H9 (cell line): Measurements from ENCODE around the gene NLRX1. TPM values are rescaled to one million over a fixed set of nuclear protein-coding genes. Genes with fewer than 3 reads are reported as not detected.

ENCODE experiments used
- DNase-seq: peaks from one replicate; pipeline ENCODE4 v3.0.0-alpha.2; 2017
- H2AFZ ChIP-seq: one replicate; pipeline ENCODE4 v1.6.1; 2013; ENCODE audit warnings: mild to moderate bottlenecking, low read length, control low read depth, moderate library complexity
- H2AK5ac ChIP-seq: 2 replicates; pipeline ENCODE4 v1.6.1; 2013; ENCODE audit warnings: low read length, control low read depth, mixed read lengths; ENCODE audit not compliant: insufficient read length
- H2BK120ac ChIP-seq: one replicate; pipeline ENCODE4 v1.6.1; 2013; ENCODE audit warnings: low read depth, mild to moderate bottlenecking, low read length, control low read depth, inconsistent platforms; ENCODE audit not compliant: poor library complexity, severe bottlenecking
- H2BK12ac ChIP-seq: 2 replicates; pipeline ENCODE4 v1.6.1; 2013; ENCODE audit warnings: low read length, control low read depth, mixed read lengths, low read depth; ENCODE audit not compliant: insufficient read length
- H2BK15ac ChIP-seq: 2 replicates; pipeline ENCODE4 v1.6.1; 2013; ENCODE audit warnings: low read depth, low read length, control low read depth
- H2BK20ac ChIP-seq: one replicate; pipeline ENCODE4 v1.6.1; 2013; ENCODE audit warnings: low read depth, mild to moderate bottlenecking, low read length, control low read depth, inconsistent platforms; ENCODE audit not compliant: poor library complexity, severe bottlenecking
- H2BK5ac ChIP-seq: 2 replicates; pipeline ENCODE4 v1.6.1; 2013; ENCODE audit warnings: low read length, control low read depth, mixed read lengths; ENCODE audit not compliant: insufficient read length
- H3K14ac ChIP-seq: 2 replicates; pipeline ENCODE4 v1.6.1; 2013; ENCODE audit warnings: low read length, control low read depth; ENCODE audit not compliant: insufficient read depth
- H3K18ac ChIP-seq: 2 replicates; pipeline ENCODE4 v1.6.1; 2013; ENCODE audit warnings: low read depth, mild to moderate bottlenecking, mixed read lengths, low read length, control low read depth; ENCODE audit not compliant: insufficient read length
- H3K23ac ChIP-seq: 2 replicates; pipeline ENCODE4 v1.6.1; 2013; ENCODE audit warnings: low read length, control low read depth, mixed read lengths, low read depth; ENCODE audit not compliant: insufficient read length
- H3K23me2 ChIP-seq: 2 replicates; pipeline ENCODE4 v1.6.1; 2013; ENCODE audit warnings: low read depth, mild to moderate bottlenecking, mixed read lengths, low read length, control low read depth; ENCODE audit not compliant: insufficient read length, poor library complexity, severe bottlenecking
- H3K27ac ChIP-seq: 2 replicates; pipeline ENCODE4 v1.5.1; 2013; ENCODE audit warnings: low read length, control low read depth, mixed read lengths, low read depth; ENCODE audit not compliant: insufficient read length
- H3K27me3 ChIP-seq: 2 replicates; pipeline ENCODE4 v1.6.1; 2013; ENCODE audit warnings: low read length, control low read depth, inconsistent platforms; ENCODE audit not compliant: insufficient read depth
- H3K4ac ChIP-seq: 2 replicates; pipeline ENCODE4 v1.6.1; 2013; ENCODE audit warnings: low read depth, mild to moderate bottlenecking, control low read depth, inconsistent platforms, low read length, moderate library complexity
- H3K4me1 ChIP-seq: 2 replicates; pipeline ENCODE4 v1.6.1; 2013; ENCODE audit warnings: low read length, control low read depth, inconsistent platforms; ENCODE audit not compliant: insufficient read depth
- H3K4me2 ChIP-seq: 2 replicates; pipeline ENCODE4 v1.6.1; 2013; ENCODE audit warnings: low read length, control low read depth, mixed read lengths; ENCODE audit not compliant: insufficient read length, insufficient read depth
- H3K56ac ChIP-seq: 2 replicates; pipeline ENCODE4 v1.6.1; 2013; ENCODE audit warnings: low read depth, mild to moderate bottlenecking, mixed read lengths, low read length, control low read depth; ENCODE audit not compliant: insufficient read length
- H3K79me1 ChIP-seq: 2 replicates; pipeline ENCODE4 v1.6.1; 2013; ENCODE audit warnings: low read depth, mild to moderate bottlenecking, moderate library complexity, low read length, control low read depth, inconsistent platforms; ENCODE audit not compliant: insufficient read depth, poor library complexity, severe bottlenecking
- H3K79me2 ChIP-seq: 2 replicates; pipeline ENCODE4 v1.6.1; 2013; ENCODE audit warnings: low read length, control low read depth, inconsistent platforms; ENCODE audit not compliant: insufficient read depth
- H3K9ac ChIP-seq: 2 replicates; pipeline ENCODE4 v1.6.1; 2013; ENCODE audit warnings: low read length, control low read depth, mixed read lengths; ENCODE audit not compliant: insufficient read length; ENCODE audit errors: extremely low read depth
- H3K9me3 ChIP-seq: one replicate; pipeline ENCODE4 v1.6.1; 2013; ENCODE audit warnings: low read depth, low read length, inconsistent platforms; ENCODE audit not compliant: control insufficient read depth
- H3T11ph ChIP-seq: one replicate; pipeline ENCODE4 v1.6.1; 2013; ENCODE audit warnings: mild to moderate bottlenecking, low read length, control low read depth, inconsistent platforms
- H4K20me1 ChIP-seq: one replicate; pipeline ENCODE4 v1.6.1; 2013; ENCODE audit not compliant: control insufficient read depth, insufficient read length, insufficient read depth
- H4K5ac ChIP-seq: 2 replicates; pipeline ENCODE4 v1.6.1; 2013; ENCODE audit warnings: low read depth, mild to moderate bottlenecking, mixed read lengths, low read length, control low read depth; ENCODE audit not compliant: insufficient read length
- H4K8ac ChIP-seq: replicated peaks from 2 replicates; pipeline ENCODE4 v1.6.1; 2013; ENCODE audit warnings: low read length, control low read depth, mixed read lengths, low read depth; ENCODE audit not compliant: insufficient read length
- H4K91ac ChIP-seq: 2 replicates; pipeline ENCODE4 v1.6.1; 2013; ENCODE audit warnings: low read depth, mild to moderate bottlenecking, moderate library complexity, mixed read lengths, low read length, control low read depth; ENCODE audit not compliant: insufficient read length
- H3K27ac Mint-ChIP-seq, 3 experiments: 2 replicates in 2 of 3; 3 replicates in 1 of 3; pipeline ENCODE4 v1.8.0; 2020 to 2021; ENCODE audit warnings: mixed read lengths in 3 of 3, mild to moderate bottlenecking in 1 of 3, moderate library complexity in 1 of 3
- H3K27me3 Mint-ChIP-seq: 2 replicates; pipeline ENCODE4 v1.8.0; 2021; ENCODE audit warnings: low read depth, mild to moderate bottlenecking, moderate library complexity, mixed read lengths
- H3K36me3 Mint-ChIP-seq, 3 experiments: 2 replicates in 2 of 3; 3 replicates in 1 of 3; pipeline ENCODE4 v1.8.0; 2020 to 2021; ENCODE audit warnings: low read depth in 3 of 3, mixed read lengths in 3 of 3; ENCODE audit not compliant: insufficient read depth in 1 of 3
- H3K4me1 Mint-ChIP-seq, 2 experiments: 2 replicates each; pipeline ENCODE4 v1.8.0; 2020; ENCODE audit warnings: mixed read lengths in 2 of 2
- H3K4me3 Mint-ChIP-seq, 2 experiments: 2 replicates in 1 of 2; 3 replicates in 1 of 2; pipeline ENCODE4 v1.8.0; 2020 to 2021; ENCODE audit warnings: mild to moderate bottlenecking in 2 of 2, mixed read lengths in 2 of 2, moderate library complexity in 1 of 2
- H3K9me3 Mint-ChIP-seq, 2 experiments: 2 replicates in 1 of 2; 3 replicates in 1 of 2; pipeline ENCODE4 v1.8.0; 2020; ENCODE audit warnings: mild to moderate bottlenecking in 2 of 2, mixed read lengths in 2 of 2, moderate library complexity in 1 of 2
- CTCF ChIP-seq: fragments of 200-600 bp; sonication (generic); conservative IDR thresholded peaks from 3 replicates; pipeline ENCODE4 v1.8.0; 2021; ENCODE audit warnings: antibody characterized with exemption, mild to moderate bottlenecking
- WGBS: extraction: QIAGEN DNeasy Blood & Tissue Kit; methylation state at CpG from one replicate; pipeline ENCODE4 v1.1.7; 2013; ENCODE audit warnings: missing lambda C conversion rate, low lambda C conversion rate, mixed read lengths; ENCODE audit not compliant: insufficient read length; ENCODE audit errors: extremely low coverage; 5-methylcytosine and 5-hydroxymethylcytosine counted together
- total RNA-seq: library from RNA; stranded (reverse); gene quantifications from 2 replicates; pipeline ENCODE4 v1.2.1, GENCODE V29; 2021

NLRX1 gene
- total RNA-seq, 1 experiment from 2014 or later = 18.2 TPM

DNA sequence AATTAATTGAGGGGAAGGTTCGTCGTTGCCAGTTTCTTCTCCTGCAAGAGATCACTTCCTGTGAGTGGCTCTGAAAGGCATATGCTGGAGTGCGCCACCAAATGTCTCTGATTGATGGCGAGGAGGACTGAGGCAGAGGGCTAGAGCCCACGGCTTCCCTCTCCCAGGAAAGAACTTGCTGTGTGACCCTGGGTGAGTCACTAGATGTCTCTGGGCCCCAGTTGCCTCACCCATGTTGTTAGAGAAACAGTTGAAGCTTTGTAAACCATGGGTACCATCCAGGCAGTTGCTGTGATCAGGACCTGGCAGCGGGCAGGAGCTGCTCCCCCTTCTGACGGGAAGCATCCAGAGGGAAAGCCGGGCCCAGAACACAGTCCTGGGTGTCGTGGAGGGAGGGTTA, 16.5 kb upstream of the NLRX1 start:
- no peak for DNase-seq
- Histone ChIP-seq H3K27me3 (peaks cover 18% of the 10 kb centered on the region), H3K18ac (no peak overlapping the region), H3K14ac (no peak overlapping the region), H2BK15ac (no peak overlapping the region), H3T11ph (no peak overlapping the region), H2AK5ac (no peak overlapping the region), H2BK12ac (no peak overlapping the region), H2BK20ac (no peak overlapping the region), H3K79me2 (no peaks in the 10 kb centered on the region), H3K23me2 (peaks cover 16% of the 10 kb centered on the region), H3K23ac (no peak overlapping the region), H2AFZ (no peak overlapping the region), H3K4me1 (no peaks in the 10 kb centered on the region; the same call in 1 of the 2 replicates), H3K79me1 (no peaks in the 10 kb centered on the region), H4K5ac (no peak overlapping the region), H3K9ac (no peak overlapping the region), H2BK5ac (no peak overlapping the region), H3K4me2 (no peak overlapping the region), H3K9me3 (no peaks in the 10 kb centered on the region), H4K8ac (no peak overlapping the region), H3K4ac (no peak overlapping the region), H2BK120ac (no peak overlapping the region), H3K27ac (no peak overlapping the region), H3K56ac (no peak overlapping the region), H4K91ac (no peak overlapping the region), H4K20me1 (no peaks in the 10 kb centered on the region)
- WGBS = no CpG with 5 or more reads among the region's 9 CpGs
- Mint-ChIP-seq H3K9me3 (no peaks in the 10 kb centered on the region), H3K4me1 (peaks cover 19 to 29% of the 10 kb centered on the region in 2 experiments), H3K36me3 (no peaks in the 10 kb centered on the region; a peak in 2 of 7 replicates), H3K27me3 (peaks cover 70% of the 10 kb centered on the region), H3K27ac (peak overlapping the region in 1 of 3 experiments; percentile 48; a peak in 1 of 7 replicates), H3K4me3 (no peak overlapping the region)
- 0 out of 3 replicates have a peak, but pooled peaks have one; percentile 6 for TF ChIP-seq CTCF
